WTC11 (cell line): ENCODE data around the gene CHN1. TPM values are rescaled to one million over a fixed set of nuclear protein-coding genes. Genes with fewer than 3 reads are reported as not detected.

Experiments used
- ATAC-seq: fragments of 200-7000 bp; cut with Tn5 transposase; 2 replicates; pipeline ENCODE4 v1.10.0; 2021; ENCODE audit warnings: mild to moderate bottlenecking, moderate library complexity
- CTCF ChIA-PET: fragments of 300-600 bp; sonication (Branson Sonifier 250); formaldehyde crosslinking; loops from one replicate; lab custom pipeline; 2021; ENCODE audit warnings: antibody characterized with exemption; lab: Charles Lee
- POLR2A ChIA-PET: fragments of 350-600 bp; sonication (Branson Sonifier 250); formaldehyde crosslinking; loops from one replicate; lab custom pipeline; 2021; ENCODE audit warnings: antibody characterized with exemption; lab: Charles Lee
- DNase-seq: peaks from one replicate; pipeline ENCODE4 v3.0.0; 2021; ENCODE audit warnings: low spot score
- H3K27ac Mint-ChIP-seq: 2 replicates; pipeline ENCODE4 v1.8.0; 2021; ENCODE audit warnings: mixed read lengths
- H3K27me3 Mint-ChIP-seq: 2 replicates; pipeline ENCODE4 v1.8.0; 2021; ENCODE audit warnings: low read depth, mild to moderate bottlenecking, moderate library complexity, mixed read lengths
- H3K36me3 Mint-ChIP-seq: 2 replicates; pipeline ENCODE4 v1.8.0; 2021; ENCODE audit warnings: mixed read lengths
- H3K4me1 Mint-ChIP-seq: 2 replicates; pipeline ENCODE4 v1.8.0; 2022; ENCODE audit warnings: mixed read lengths
- H3K4me3 Mint-ChIP-seq: 2 replicates; pipeline ENCODE4 v1.8.0; 2021; ENCODE audit warnings: mild to moderate bottlenecking, moderate library complexity, mixed read lengths
- H3K9me3 Mint-ChIP-seq: 2 replicates; pipeline ENCODE4 v1.8.0; 2021; ENCODE audit warnings: mixed read lengths
- ATF1 ChIP-seq: sonication (generic); formaldehyde crosslinking; IDR thresholded peaks from 2 replicates; pipeline ENCODE4 v1.8.1; 2023; ENCODE audit warnings: mild to moderate bottlenecking, moderate library complexity, missing genetic modification reagents
- ETV6 ChIP-seq: sonication (generic); formaldehyde crosslinking; IDR thresholded peaks from 2 replicates; pipeline ENCODE4 v1.8.1; 2022; ENCODE audit warnings: mild to moderate bottlenecking, missing genetic modification reagents
- FOXJ3 ChIP-seq: sonication (generic); formaldehyde crosslinking; IDR thresholded peaks from 2 replicates; pipeline ENCODE4 v1.9.0; 2021; ENCODE audit warnings: missing genetic modification reagents, mild to moderate bottlenecking, borderline replicate concordance
- GRHL2 ChIP-seq: fragments of 250-450 bp; sonication (Bioruptor Pico); IDR thresholded peaks from 2 replicates; pipeline ENCODE4 v1.8.0; 2022; ENCODE audit warnings: mild to moderate bottlenecking, moderate library complexity; ENCODE audit not compliant: insufficient replicate concordance, severe bottlenecking
- GTF2I ChIP-seq: fragments of 250-450 bp; sonication (Bioruptor Pico); conservative IDR thresholded peaks from 2 replicates; pipeline ENCODE4 v1.4.0; 2021; ENCODE audit warnings: mild to moderate bottlenecking
- JUN ChIP-seq: sonication (generic); formaldehyde crosslinking; IDR thresholded peaks from 2 replicates; pipeline ENCODE4 v1.8.0; 2023; ENCODE audit warnings: mild to moderate bottlenecking, missing genetic modification reagents
- MYBL2 ChIP-seq: sonication (generic); formaldehyde crosslinking; IDR thresholded peaks from 2 replicates; pipeline ENCODE4 v1.8.1; 2023; ENCODE audit warnings: mild to moderate bottlenecking, moderate library complexity, missing genetic modification reagents
- NR3C1 ChIP-seq: sonication (generic); formaldehyde crosslinking; conservative IDR thresholded peaks from 2 replicates; pipeline ENCODE4 v1.8.1; 2023; ENCODE audit warnings: low read depth, mild to moderate bottlenecking, missing genetic modification reagents
- SOX15 ChIP-seq: fragments of 250-450 bp; sonication (Bioruptor Pico); IDR thresholded peaks from 2 replicates; pipeline ENCODE4 v1.9.0; 2021; ENCODE audit warnings: mild to moderate bottlenecking
- TEAD4 ChIP-seq: sonication (generic); formaldehyde crosslinking; IDR thresholded peaks from 2 replicates; pipeline ENCODE4 v1.8.0; 2022; ENCODE audit warnings: mild to moderate bottlenecking, missing genetic modification reagents
- TP53 ChIP-seq: sonication (generic); formaldehyde crosslinking; IDR thresholded peaks from 2 replicates; pipeline ENCODE4 v1.8.1; 2023; ENCODE audit warnings: mild to moderate bottlenecking, missing genetic modification reagents
- ZNF219 ChIP-seq: sonication (generic); formaldehyde crosslinking; IDR thresholded peaks from 2 replicates; pipeline ENCODE4 v1.8.0; 2023; ENCODE audit warnings: missing genetic modification reagents, mild to moderate bottlenecking, borderline replicate concordance
- ZNF263 ChIP-seq: sonication (generic); formaldehyde crosslinking; IDR thresholded peaks from 2 replicates; pipeline ENCODE4 v1.8.1; 2022; ENCODE audit warnings: low read depth, mild to moderate bottlenecking, moderate library complexity, missing genetic modification reagents
- ZNF416 ChIP-seq: fragments of 250-450 bp; sonication (Bioruptor Pico); IDR thresholded peaks from 2 replicates; pipeline ENCODE4 v1.9.0; 2021; ENCODE audit warnings: mild to moderate bottlenecking, inconsistent platforms
- total RNA-seq: library from RNA; stranded (reverse); gene quantifications from 3 replicates; pipeline ENCODE4 v1.2.3, GENCODE V29; 2021
- TF ChIP-seq, protein P1 (sequence below): sonication (generic); formaldehyde crosslinking; IDR thresholded peaks from 2 replicates; pipeline ENCODE4 v1.8.1; 2023; ENCODE audit warnings: mild to moderate bottlenecking, missing genetic modification reagents
- TF ChIP-seq, protein P2 (sequence below): sonication (generic); formaldehyde crosslinking; IDR thresholded peaks from 2 replicates; pipeline ENCODE4 v1.8.1; 2023; ENCODE audit warnings: mild to moderate bottlenecking, moderate library complexity, missing genetic modification reagents
- TF ChIP-seq, protein P3 (sequence below): sonication (generic); formaldehyde crosslinking; IDR thresholded peaks from 2 replicates; pipeline ENCODE4 v1.8.1; 2023; ENCODE audit warnings: mild to moderate bottlenecking, missing genetic modification reagents, borderline replicate concordance
- TF ChIP-seq, protein P4 (sequence below): fragments of 250-450 bp; sonication (Bioruptor Pico); IDR thresholded peaks from 2 replicates; pipeline ENCODE4 v1.9.0; 2021; ENCODE audit warnings: moderate library complexity, mild to moderate bottlenecking, inconsistent platforms, borderline replicate concordance
- TF ChIP-seq, protein P5 (sequence below): sonication (generic); formaldehyde crosslinking; IDR thresholded peaks from 2 replicates; pipeline ENCODE4 v1.8.1; 2022; ENCODE audit warnings: missing genetic modification reagents, borderline replicate concordance
- TF ChIP-seq, protein P6 (sequence below): fragments of 250-450 bp; sonication (Bioruptor Pico); IDR thresholded peaks from 2 replicates; pipeline ENCODE4 v1.9.0; 2021; ENCODE audit warnings: mild to moderate bottlenecking, borderline replicate concordance

Gene CHN1
- total RNA-seq, 1 experiment from 2014 or later, result 30.0 TPM

DNA sequence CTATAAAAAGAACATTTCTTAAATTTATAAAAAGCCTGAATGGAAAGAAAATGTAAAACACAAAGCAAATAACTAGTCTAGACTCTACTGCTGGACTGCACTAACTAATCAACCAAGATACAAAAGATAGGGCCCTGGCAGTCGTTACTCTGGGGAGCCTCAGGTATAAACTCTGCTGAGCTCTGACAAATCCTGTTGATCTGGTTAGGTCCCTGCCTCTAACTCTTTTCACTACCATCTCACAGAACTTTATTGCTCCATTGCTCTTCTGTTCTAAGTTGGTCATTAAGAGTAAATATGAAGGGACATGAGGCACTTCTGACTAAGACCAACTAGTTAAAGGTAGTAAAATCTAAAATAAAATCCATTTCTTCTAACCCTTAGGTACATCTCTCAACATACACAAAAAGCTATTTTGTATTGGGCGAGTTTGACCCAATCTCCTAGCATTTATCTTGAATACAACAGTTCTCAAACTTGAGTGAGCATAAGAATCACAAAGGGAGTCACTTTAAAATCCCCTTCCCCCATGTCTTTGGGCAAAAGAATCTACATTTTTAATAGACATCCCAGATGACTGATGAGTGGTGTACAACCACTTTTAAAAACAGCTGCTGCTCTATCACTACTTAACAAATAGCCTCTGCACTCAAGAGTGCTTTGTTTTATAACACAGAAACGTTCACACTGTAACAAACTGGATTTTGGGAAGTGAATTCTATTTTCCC is 2.5 kb downstream of the CHN1 start:
- Mint-ChIP-seq H3K27me3 (no peaks in the 10 kb centered on the region), H3K9me3 (no peaks in the 10 kb centered on the region), H3K36me3 (no peaks in the 10 kb centered on the region), H3K27ac (no peak overlapping the region), H3K4me3 (peak overlapping the region; percentile 22)
- ChIA-PET CTCF (interaction anchor here (1.3 to 2.6 kb wide), 3 partner anchors 231 to 303 kb away, joined by 4 to 9 read pairs (median 9); no protein-coding TSS in a partner anchor), POLR2A (no interaction called here)
- no peak for DNase-seq
- no peak for ATAC-seq
- TF ChIP-seq NR3C1 (CRISPR knock-in tag), result no peak
- no peak for TF ChIP-seq JUN (CRISPR knock-in tag)
- TF ChIP-seq SOX15, result no peak
- no peak for TF ChIP-seq GRHL2
- TF ChIP-seq, all 79 proteins: peak for 0
- peaks cover 54% of the 10 kb centered on the region for H3K4me1 Mint-ChIP-seq

DNA sequence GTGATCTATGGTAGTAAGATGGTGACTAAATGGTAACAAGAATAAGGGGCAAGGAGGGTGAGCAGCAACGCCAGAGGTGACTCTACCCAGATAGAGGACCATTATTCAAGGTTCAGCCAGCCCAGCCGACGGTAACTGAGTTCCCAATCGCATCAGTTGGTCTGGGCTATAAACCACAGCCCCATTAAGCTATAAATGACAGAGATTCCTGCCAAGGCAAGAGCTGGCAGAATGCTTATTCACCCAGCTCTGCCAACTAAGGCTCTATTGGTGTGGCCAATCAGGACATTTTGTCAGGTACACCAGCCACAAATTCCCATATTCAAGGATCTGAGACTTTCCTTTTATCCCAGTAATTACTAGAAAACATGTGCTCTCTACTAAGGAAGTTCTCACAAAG is 3.6 kb downstream of the CHN1 start:
- H3K27ac Mint-ChIP-seq, result no peak overlapping the region
- no peak overlapping the region for H3K4me3 Mint-ChIP-seq
- H3K9me3 Mint-ChIP-seq, result no peaks in the 10 kb centered on the region
- CTCF ChIA-PET, result interaction anchor here (1.9 to 2.6 kb wide), 2 partner anchors 230 to 302 kb away, joined by 4 to 9 read pairs; no protein-coding TSS in a partner anchor
- DNase-seq (no peak), ATAC-seq (no peak)
- no peaks in the 10 kb centered on the region for H3K27me3 Mint-ChIP-seq
- POLR2A ChIA-PET, result interaction anchor here (0.6 kb wide), 1 partner anchor 75 kb away, joined by 3 read pairs; no protein-coding TSS in a partner anchor
- no peaks in the 10 kb centered on the region for H3K36me3 Mint-ChIP-seq
- H3K4me1 Mint-ChIP-seq, result peaks cover 53% of the 10 kb centered on the region
- TF ChIP-seq TEAD4 (CRISPR knock-in tag) (no peak), ZNF219 (CRISPR knock-in tag) (no peak), ZNF263 (CRISPR knock-in tag) (no peak), ZNF416 (no peak), GTF2I (CRISPR knock-in tag) (no peak), TP53 (CRISPR knock-in tag) (no peak), FOXJ3 (CRISPR knock-in tag) (no peak), MYBL2 (no peak), ATF1 (CRISPR knock-in tag) (no peak), ETV6 (CRISPR knock-in tag) (no peak)
- TF ChIP-seq, protein P1, sequence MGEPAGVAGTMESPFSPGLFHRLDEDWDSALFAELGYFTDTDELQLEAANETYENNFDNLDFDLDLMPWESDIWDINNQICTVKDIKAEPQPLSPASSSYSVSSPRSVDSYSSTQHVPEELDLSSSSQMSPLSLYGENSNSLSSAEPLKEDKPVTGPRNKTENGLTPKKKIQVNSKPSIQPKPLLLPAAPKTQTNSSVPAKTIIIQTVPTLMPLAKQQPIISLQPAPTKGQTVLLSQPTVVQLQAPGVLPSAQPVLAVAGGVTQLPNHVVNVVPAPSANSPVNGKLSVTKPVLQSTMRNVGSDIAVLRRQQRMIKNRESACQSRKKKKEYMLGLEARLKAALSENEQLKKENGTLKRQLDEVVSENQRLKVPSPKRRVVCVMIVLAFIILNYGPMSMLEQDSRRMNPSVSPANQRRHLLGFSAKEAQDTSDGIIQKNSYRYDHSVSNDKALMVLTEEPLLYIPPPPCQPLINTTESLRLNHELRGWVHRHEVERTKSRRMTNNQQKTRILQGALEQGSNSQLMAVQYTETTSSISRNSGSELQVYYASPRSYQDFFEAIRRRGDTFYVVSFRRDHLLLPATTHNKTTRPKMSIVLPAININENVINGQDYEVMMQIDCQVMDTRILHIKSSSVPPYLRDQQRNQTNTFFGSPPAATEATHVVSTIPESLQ (CRISPR knock-in tag), result no peak
- TF ChIP-seq, protein P2, sequence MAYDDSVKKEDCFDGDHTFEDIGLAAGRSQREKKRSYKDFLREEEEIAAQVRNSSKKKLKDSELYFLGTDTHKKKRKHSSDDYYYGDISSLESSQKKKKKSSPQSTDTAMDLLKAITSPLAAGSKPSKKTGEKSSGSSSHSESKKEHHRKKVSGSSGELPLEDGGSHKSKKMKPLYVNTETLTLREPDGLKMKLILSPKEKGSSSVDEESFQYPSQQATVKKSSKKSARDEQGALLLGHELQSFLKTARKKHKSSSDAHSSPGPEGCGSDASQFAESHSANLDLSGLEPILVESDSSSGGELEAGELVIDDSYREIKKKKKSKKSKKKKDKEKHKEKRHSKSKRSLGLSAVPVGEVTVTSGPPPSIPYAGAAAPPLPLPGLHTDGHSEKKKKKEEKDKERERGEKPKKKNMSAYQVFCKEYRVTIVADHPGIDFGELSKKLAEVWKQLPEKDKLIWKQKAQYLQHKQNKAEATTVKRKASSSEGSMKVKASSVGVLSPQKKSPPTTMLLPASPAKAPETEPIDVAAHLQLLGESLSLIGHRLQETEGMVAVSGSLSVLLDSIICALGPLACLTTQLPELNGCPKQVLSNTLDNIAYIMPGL, result no peak
- TF ChIP-seq, protein P3, sequence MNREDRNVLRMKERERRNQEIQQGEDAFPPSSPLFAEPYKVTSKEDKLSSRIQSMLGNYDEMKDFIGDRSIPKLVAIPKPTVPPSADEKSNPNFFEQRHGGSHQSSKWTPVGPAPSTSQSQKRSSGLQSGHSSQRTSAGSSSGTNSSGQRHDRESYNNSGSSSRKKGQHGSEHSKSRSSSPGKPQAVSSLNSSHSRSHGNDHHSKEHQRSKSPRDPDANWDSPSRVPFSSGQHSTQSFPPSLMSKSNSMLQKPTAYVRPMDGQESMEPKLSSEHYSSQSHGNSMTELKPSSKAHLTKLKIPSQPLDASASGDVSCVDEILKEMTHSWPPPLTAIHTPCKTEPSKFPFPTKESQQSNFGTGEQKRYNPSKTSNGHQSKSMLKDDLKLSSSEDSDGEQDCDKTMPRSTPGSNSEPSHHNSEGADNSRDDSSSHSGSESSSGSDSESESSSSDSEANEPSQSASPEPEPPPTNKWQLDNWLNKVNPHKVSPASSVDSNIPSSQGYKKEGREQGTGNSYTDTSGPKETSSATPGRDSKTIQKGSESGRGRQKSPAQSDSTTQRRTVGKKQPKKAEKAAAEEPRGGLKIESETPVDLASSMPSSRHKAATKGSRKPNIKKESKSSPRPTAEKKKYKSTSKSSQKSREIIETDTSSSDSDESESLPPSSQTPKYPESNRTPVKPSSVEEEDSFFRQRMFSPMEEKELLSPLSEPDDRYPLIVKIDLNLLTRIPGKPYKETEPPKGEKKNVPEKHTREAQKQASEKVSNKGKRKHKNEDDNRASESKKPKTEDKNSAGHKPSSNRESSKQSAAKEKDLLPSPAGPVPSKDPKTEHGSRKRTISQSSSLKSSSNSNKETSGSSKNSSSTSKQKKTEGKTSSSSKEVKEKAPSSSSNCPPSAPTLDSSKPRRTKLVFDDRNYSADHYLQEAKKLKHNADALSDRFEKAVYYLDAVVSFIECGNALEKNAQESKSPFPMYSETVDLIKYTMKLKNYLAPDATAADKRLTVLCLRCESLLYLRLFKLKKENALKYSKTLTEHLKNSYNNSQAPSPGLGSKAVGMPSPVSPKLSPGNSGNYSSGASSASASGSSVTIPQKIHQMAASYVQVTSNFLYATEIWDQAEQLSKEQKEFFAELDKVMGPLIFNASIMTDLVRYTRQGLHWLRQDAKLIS (CRISPR knock-in tag), result no peak
- TF ChIP-seq, protein P4, sequence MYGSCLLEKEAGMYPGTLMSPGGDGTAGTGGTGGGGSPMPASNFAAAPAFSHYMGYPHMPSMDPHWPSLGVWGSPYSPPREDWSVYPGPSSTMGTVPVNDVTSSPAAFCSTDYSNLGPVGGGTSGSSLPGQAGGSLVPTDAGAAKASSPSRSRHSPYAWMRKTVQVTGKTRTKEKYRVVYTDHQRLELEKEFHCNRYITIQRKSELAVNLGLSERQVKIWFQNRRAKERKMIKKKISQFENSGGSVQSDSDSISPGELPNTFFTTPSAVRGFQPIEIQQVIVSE, result no peak
- TF ChIP-seq, protein P5, sequence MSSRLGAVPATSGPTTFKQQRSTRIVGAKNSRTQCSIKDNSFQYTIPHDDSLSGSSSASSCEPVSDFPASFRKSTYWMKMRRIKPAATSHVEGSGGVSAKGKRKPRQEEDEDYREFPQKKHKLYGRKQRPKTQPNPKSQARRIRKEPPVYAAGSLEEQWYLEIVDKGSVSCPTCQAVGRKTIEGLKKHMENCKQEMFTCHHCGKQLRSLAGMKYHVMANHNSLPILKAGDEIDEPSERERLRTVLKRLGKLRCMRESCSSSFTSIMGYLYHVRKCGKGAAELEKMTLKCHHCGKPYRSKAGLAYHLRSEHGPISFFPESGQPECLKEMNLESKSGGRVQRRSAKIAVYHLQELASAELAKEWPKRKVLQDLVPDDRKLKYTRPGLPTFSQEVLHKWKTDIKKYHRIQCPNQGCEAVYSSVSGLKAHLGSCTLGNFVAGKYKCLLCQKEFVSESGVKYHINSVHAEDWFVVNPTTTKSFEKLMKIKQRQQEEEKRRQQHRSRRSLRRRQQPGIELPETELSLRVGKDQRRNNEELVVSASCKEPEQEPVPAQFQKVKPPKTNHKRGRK (CRISPR knock-in tag), result no peak
- TF ChIP-seq, protein P6, sequence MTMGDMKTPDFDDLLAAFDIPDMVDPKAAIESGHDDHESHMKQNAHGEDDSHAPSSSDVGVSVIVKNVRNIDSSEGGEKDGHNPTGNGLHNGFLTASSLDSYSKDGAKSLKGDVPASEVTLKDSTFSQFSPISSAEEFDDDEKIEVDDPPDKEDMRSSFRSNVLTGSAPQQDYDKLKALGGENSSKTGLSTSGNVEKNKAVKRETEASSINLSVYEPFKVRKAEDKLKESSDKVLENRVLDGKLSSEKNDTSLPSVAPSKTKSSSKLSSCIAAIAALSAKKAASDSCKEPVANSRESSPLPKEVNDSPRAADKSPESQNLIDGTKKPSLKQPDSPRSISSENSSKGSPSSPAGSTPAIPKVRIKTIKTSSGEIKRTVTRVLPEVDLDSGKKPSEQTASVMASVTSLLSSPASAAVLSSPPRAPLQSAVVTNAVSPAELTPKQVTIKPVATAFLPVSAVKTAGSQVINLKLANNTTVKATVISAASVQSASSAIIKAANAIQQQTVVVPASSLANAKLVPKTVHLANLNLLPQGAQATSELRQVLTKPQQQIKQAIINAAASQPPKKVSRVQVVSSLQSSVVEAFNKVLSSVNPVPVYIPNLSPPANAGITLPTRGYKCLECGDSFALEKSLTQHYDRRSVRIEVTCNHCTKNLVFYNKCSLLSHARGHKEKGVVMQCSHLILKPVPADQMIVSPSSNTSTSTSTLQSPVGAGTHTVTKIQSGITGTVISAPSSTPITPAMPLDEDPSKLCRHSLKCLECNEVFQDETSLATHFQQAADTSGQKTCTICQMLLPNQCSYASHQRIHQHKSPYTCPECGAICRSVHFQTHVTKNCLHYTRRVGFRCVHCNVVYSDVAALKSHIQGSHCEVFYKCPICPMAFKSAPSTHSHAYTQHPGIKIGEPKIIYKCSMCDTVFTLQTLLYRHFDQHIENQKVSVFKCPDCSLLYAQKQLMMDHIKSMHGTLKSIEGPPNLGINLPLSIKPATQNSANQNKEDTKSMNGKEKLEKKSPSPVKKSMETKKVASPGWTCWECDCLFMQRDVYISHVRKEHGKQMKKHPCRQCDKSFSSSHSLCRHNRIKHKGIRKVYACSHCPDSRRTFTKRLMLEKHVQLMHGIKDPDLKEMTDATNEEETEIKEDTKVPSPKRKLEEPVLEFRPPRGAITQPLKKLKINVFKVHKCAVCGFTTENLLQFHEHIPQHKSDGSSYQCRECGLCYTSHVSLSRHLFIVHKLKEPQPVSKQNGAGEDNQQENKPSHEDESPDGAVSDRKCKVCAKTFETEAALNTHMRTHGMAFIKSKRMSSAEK (CRISPR knock-in tag), result no peak
